DOHH2 (cell line): ENCODE measurements around the gene CEBPG.

ENCODE experiments used
- H3F3A ChIP-seq: fragments of 200-600 bp; sonication (generic), shearing (Covaris generic); 2 replicates; pipeline ENCODE4 v1.6.0; 2016; ENCODE audit warnings: antibody characterized with exemption, mild to moderate bottlenecking; ENCODE audit not compliant: control insufficient read depth, insufficient read depth
- H3K27ac ChIP-seq: fragments of 200-600 bp; sonication (generic); 2 replicates; pipeline ENCODE4 v1.5.1; 2014; ENCODE audit warnings: low read depth, mild to moderate bottlenecking, low read length, moderate library complexity
- H3K27me3 ChIP-seq: fragments of 200-600 bp; sonication (generic); 2 replicates; pipeline ENCODE4 v1.6.1; 2014; ENCODE audit warnings: mild to moderate bottlenecking, low read length, mixed read lengths; ENCODE audit not compliant: control insufficient read depth
- H3K36me3 ChIP-seq: fragments of 200-600 bp; sonication (generic); 2 replicates; pipeline ENCODE4 v1.6.1; 2014; ENCODE audit warnings: mild to moderate bottlenecking, low read length, moderate library complexity, mixed read lengths; ENCODE audit not compliant: control insufficient read depth
- H3K4me1 ChIP-seq: fragments of 200-600 bp; sonication (generic); 2 replicates; pipeline ENCODE4 v1.6.1; 2014; ENCODE audit warnings: mild to moderate bottlenecking, low read length, mixed read lengths; ENCODE audit not compliant: control insufficient read depth
- H3K4me2 ChIP-seq: fragments of 200-600 bp; sonication (generic); 2 replicates; pipeline ENCODE4 v1.6.0; 2014; ENCODE audit warnings: mild to moderate bottlenecking, low read length, moderate library complexity
- H3K4me3 ChIP-seq: fragments of 200-600 bp; sonication (generic); 2 replicates; pipeline ENCODE4 v1.5.1; 2014; ENCODE audit warnings: mild to moderate bottlenecking, low read length, mixed read lengths
- H3K79me2 ChIP-seq: fragments of 200-600 bp; sonication (generic); 2 replicates; pipeline ENCODE4 v1.6.1; 2014; ENCODE audit warnings: mild to moderate bottlenecking, low read length, mixed read lengths; ENCODE audit not compliant: control insufficient read depth
- H3K9me2 ChIP-seq: fragments of 200-600 bp; sonication (generic); replicated peaks from 2 replicates; pipeline ENCODE4 v1.6.1; 2014; ENCODE audit warnings: mild to moderate bottlenecking, low read length, mixed read lengths; ENCODE audit not compliant: control insufficient read depth
- H3K9me3 ChIP-seq: fragments of 200-600 bp; sonication (generic); 2 replicates; pipeline ENCODE4 v1.6.1; 2014; ENCODE audit warnings: antibody characterized with exemption, low read length, mixed read lengths; ENCODE audit not compliant: control insufficient read depth, insufficient read depth
- H4K20me1 ChIP-seq: fragments of 200-600 bp; sonication (generic); 2 replicates; pipeline ENCODE4 v1.6.0; 2014; ENCODE audit warnings: low read depth, mild to moderate bottlenecking, antibody characterized with exemption, low read length, moderate library complexity; ENCODE audit not compliant: control insufficient read depth, insufficient read depth
- EZH2phosphoT487 ChIP-seq: fragments of 200-600 bp; sonication (generic); IDR thresholded peaks from 2 replicates; pipeline ENCODE4 v1.6.1; 2017; ENCODE audit warnings: borderline replicate concordance, mild to moderate bottlenecking, antibody characterized with exemption, low read length, moderate library complexity, mixed read lengths
- TF ChIP-seq, protein P1 (sequence below): fragments of 200-600 bp; sonication (generic); IDR thresholded peaks from one replicate; pipeline ENCODE4 v1.5.1; 2014; ENCODE audit warnings: antibody characterized with exemption, mild to moderate bottlenecking, low read depth, low read length; ENCODE audit not compliant: poor library complexity, severe bottlenecking

Gene CEBPG

DNA sequence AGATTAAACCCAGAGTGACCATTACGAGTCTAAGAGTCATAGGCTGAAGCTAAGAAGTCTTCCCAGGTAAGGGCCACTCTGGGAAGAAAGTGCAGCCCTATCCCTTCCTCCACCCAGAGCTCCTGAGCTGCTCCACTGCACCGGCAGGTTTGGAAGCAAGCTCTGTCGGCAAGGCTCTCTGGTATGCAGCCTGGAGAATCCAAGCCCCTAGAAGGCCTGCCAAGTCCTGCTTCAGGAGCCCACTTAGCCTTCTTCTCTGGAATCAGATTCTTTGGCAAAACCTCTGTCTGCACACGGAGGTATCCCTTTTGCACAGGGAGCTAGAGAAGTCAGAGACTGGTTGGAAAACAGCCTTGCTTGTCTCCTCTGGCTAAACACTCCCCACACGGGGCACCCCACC is 58.5 kb downstream of the CEBPG start:
- H3K9me2 ChIP-seq: no peaks in the 10 kb centered on the region
- no peaks in the 10 kb centered on the region for H3F3A ChIP-seq
- no peaks in the 10 kb centered on the region for H3K9me3 ChIP-seq
- no peaks in the 10 kb centered on the region for H3K27me3 ChIP-seq
- H3K4me3 ChIP-seq: no peak overlapping the region
- H3K36me3 ChIP-seq: no peaks in the 10 kb centered on the region
- TF ChIP-seq, protein P1, sequence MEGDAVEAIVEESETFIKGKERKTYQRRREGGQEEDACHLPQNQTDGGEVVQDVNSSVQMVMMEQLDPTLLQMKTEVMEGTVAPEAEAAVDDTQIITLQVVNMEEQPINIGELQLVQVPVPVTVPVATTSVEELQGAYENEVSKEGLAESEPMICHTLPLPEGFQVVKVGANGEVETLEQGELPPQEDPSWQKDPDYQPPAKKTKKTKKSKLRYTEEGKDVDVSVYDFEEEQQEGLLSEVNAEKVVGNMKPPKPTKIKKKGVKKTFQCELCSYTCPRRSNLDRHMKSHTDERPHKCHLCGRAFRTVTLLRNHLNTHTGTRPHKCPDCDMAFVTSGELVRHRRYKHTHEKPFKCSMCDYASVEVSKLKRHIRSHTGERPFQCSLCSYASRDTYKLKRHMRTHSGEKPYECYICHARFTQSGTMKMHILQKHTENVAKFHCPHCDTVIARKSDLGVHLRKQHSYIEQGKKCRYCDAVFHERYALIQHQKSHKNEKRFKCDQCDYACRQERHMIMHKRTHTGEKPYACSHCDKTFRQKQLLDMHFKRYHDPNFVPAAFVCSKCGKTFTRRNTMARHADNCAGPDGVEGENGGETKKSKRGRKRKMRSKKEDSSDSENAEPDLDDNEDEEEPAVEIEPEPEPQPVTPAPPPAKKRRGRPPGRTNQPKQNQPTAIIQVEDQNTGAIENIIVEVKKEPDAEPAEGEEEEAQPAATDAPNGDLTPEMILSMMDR: no peak
- no peak for TF ChIP-seq EZH2phosphoT487
- no peaks in the 10 kb centered on the region for H4K20me1 ChIP-seq
- H3K27ac ChIP-seq: no peak overlapping the region
- no peaks in the 10 kb centered on the region for H3K79me2 ChIP-seq
- H3K4me1 ChIP-seq: no peaks in the 10 kb centered on the region
- H3K4me2 ChIP-seq: no peak overlapping the region
